ENCODE measurements around the gene DYNLT2.

GRCh38 chr6:169719117-169719516 lies 32.3 kb downstream of the DYNLT2 start:
- no peak for TF ChIP-seq POLR2AphosphoS5 (IDR thresholded peaks at IDR 0.05; ENCODE audit: insufficient read depth in 1 of 2, low read depth in 1 of 2)
- TF ChIP-seq CTCF (IDR thresholded peaks at IDR 0.05) = no peak
